Kidney epithelial cell (primary cell): ENCODE measurements around the gene ETV7. TPM values are rescaled to one million over a fixed set of nuclear protein-coding genes. Genes with fewer than 3 reads are reported as not detected.

Experiments
- DNase-seq: peaks from one replicate; pipeline ENCODE4 v3.0.0-alpha.2; 2010; ENCODE audit warnings: low read depth
- H3K27me3 ChIP-seq: 2 replicates; pipeline ENCODE4 v1.6.0; 2011; ENCODE audit warnings: low read length; ENCODE audit not compliant: control insufficient read depth, insufficient read depth
- H3K36me3 ChIP-seq: 2 replicates; pipeline ENCODE4 v1.5.1; 2011; ENCODE audit warnings: low read length; ENCODE audit not compliant: control insufficient read depth, insufficient read depth
- H3K4me3 ChIP-seq: 2 replicates; pipeline ENCODE4 v1.5.1; 2011; ENCODE audit warnings: low read depth, mild to moderate bottlenecking, control low read depth, low read length
- total RNA-seq: library from RNA; depleted of rRNA; stranded (reverse); fragments of >200 nt; gene quantifications from 2 replicates; pipeline ENCODE4 v1.2.3, GENCODE V29; 2015
- TF ChIP-seq, protein P1 (sequence below): IDR thresholded peaks from 2 replicates; pipeline ENCODE4 v1.5.1; 2011; ENCODE audit warnings: mild to moderate bottlenecking, moderate library complexity, low read length, control low read depth, inconsistent platforms; ENCODE audit not compliant: insufficient read depth, poor library complexity, severe bottlenecking

The ETV7 gene
- total RNA-seq, 1 donor from 2014 or later, result 8.4 TPM

DNA sequence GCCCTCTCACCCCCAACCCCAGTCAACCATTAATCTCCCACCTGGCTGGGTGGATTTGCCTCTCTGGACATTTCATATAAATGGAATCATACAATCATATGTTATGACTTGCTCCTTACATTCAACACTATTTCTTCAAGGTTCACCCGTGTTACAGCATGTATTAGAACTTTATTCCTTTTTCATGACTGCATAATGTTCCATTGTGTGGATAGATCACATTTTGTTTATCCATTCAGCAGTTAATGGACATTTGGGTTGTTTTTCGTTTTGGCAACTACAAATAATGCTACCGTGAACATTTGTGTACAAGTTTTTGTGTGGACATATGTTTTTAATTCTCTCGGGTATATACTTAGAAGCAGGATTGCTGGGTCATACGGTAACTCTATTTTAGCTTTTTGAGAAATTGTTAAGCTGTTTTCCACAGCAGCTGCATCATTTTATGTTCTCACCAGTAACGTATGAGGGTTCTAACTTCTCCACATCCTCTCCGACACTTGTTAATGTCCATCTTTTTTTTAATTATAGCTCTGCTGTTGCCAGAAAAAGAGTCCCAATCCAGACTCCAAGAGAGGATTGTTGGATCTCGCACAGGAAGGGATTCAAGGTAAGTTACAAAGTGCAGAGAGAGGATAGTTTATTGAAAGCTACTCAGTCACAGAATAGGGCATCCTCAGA is 34.9 kb downstream of the ETV7 start:
- Histone ChIP-seq H3K27me3 (no peaks in the 10 kb centered on the region), H3K4me3 (no peak overlapping the region), H3K36me3 (no peaks in the 10 kb centered on the region)
- TF ChIP-seq, protein P1, sequence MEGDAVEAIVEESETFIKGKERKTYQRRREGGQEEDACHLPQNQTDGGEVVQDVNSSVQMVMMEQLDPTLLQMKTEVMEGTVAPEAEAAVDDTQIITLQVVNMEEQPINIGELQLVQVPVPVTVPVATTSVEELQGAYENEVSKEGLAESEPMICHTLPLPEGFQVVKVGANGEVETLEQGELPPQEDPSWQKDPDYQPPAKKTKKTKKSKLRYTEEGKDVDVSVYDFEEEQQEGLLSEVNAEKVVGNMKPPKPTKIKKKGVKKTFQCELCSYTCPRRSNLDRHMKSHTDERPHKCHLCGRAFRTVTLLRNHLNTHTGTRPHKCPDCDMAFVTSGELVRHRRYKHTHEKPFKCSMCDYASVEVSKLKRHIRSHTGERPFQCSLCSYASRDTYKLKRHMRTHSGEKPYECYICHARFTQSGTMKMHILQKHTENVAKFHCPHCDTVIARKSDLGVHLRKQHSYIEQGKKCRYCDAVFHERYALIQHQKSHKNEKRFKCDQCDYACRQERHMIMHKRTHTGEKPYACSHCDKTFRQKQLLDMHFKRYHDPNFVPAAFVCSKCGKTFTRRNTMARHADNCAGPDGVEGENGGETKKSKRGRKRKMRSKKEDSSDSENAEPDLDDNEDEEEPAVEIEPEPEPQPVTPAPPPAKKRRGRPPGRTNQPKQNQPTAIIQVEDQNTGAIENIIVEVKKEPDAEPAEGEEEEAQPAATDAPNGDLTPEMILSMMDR, result no peak
- DNase-seq, result no peak

DNA sequence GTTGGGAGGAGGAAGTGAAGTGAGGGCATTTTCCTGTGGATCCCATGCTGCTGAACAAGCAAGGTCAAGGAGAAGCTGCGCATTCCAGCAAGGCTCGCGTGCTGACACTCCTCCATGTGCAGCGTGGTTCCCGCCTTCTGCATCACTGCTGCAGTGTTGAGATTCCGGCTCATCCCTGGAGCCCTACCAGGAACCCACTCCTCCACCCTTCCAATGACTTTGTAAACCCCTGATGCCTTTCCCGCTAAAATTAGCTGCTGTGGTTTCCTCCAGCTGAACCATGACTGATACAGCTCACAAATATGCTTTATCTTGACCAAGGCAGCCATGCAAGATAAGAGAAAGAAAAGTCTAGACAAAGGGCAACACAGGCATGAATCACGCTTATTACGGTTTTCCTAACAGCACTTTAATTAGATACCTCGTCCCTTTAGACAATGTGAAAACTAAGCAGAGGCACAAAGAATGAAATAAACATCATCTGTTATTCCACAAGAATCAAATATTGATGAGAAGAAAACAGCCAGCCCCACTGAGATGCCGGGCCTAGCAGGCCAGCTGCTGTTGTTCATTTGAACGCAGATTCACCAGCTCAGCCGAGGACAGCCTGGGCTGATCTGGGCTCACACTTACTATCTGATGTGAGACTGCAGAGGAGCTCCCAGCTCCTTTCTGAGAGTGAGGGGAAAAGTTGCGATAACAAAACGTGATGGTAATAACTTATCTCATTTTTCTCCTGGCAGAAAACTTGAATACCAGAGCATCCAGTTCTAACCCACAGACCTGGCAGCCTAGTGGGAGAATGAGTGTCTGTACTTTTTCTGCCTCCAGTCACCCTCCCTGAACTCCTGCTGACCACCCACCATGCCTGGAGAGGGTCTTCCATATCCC is 36.5 kb downstream of the ETV7 start:
- Histone ChIP-seq H3K4me3 (no peak overlapping the region), H3K27me3 (no peaks in the 10 kb centered on the region), H3K36me3 (no peaks in the 10 kb centered on the region)
- TF ChIP-seq, protein P1, result no peak
- peak; percentile 72 for DNase-seq

- Histone ChIP-seq H3K4me3 (no peak overlapping the region), H3K27me3 (no peaks in the 10 kb centered on the region), H3K36me3 (no peaks in the 10 kb centered on the region)
- TF ChIP-seq, protein P1, result no peak
- DNase-seq, result no peak
These were observed 37.4 kb downstream of the ETV7 start for GRCh38 chr6:36350082-36350481.

GRCh38 chr6:36349240-36349639 is 38.2 kb downstream of the ETV7 start:
- Histone ChIP-seq H3K27me3 (no peaks in the 10 kb centered on the region), H3K4me3 (no peak overlapping the region), H3K36me3 (no peaks in the 10 kb centered on the region)
- DNase-seq, result no peak
- TF ChIP-seq, protein P1, result no peak

DNA sequence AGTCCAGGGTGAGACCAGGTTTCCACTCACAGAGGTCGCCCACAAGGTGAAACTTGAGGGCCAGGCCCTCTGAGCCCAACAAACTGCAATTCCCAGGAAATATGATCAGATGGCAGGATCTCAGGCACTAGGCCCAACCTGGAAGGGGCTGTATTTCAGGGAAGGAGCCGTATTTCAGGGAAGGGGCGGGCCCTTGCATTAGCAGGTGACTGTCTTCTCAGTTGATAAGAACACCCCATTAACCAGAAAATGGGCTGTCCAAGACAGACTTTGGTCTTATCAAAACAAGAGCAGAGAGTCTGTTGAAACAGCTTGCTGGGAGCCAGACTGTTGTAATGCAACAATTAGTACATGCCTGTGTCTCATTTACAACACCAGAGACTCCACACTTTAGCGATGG is 39.8 kb downstream of the ETV7 start:
- DNase-seq, result no peak
- H3K27me3 ChIP-seq, result no peaks in the 10 kb centered on the region
- no peaks in the 10 kb centered on the region for H3K36me3 ChIP-seq
- TF ChIP-seq, protein P1, result no peak
- no peak overlapping the region for H3K4me3 ChIP-seq
